NCI-H1092 (cell line): ENCODE results near the gene RNF10.
"Not testable (repeated sequence)": the region's sequence is repeated elsewhere in the genome, so short reads cannot be mapped to it uniquely, and the experiment has no call there.

Source experiments
- DNase-seq: peaks from one replicate; lab custom pipeline; 2025; lab: John Stamatoyannopoulos, UW

The RNF10 gene

GRCh38 chr12:120534203-120534702 is at the start of gene RNF10:
Gene RNF10, plus strand, starts transcription at chr12:120534356. Its CDS starts 456 bp downstream, at chr12:120534812.
- DNase-seq: peak; percentile 76

- no peak for DNase-seq
Measured at GRCh38 chr12:120485961-120486881, 47.9 kb upstream of the RNF10 start.

DNA sequence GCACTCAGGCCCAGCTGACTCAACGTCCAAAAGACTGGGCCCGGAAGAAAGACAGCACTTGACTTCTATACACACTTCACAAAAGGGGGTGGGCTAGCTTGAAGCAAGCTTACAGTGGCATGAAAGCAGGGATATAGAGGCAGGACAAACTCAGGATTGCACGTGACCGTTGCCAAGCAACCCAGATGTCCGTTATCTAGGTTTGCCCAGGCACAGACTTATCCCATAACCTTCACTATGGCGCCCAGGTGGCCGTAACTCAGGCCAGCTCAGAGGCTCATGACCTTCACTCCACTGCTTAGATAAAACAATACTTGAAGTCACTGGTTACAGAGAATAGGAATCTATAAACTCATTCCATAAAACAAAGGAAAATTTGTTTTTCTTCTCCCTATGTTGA is 46.6 kb upstream of the RNF10 start:
- DNase-seq: not testable (repeated sequence)

DNA sequence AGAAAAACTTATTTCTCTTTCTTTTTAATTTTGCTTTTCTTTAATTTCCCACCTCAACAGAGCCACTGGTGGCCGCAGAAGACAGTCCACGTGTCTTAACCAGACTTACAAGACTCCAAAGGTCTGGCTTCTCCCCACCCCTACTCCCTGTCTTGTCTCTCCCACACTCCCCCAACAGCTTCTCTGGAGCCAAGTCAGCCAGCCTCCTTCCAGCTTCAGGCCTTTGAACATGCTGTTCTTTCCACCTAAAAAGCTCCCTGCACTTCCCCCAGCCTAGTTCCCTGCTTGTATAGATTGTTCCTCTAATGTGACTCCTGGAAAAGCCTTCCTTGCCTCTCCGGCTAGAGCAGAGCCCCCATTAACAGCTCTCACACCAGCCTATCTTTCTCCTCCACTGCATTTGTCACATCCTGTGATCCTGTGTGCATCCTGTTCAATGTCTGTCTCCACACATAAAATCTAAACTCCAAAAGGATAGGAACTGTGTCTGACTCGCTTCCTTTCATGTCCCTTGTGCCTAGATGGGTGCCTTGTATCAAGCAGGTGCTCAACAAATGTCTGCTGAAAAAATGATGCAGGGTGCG is 46.0 kb upstream of the RNF10 start:
- DNase-seq: no peak

DNA sequence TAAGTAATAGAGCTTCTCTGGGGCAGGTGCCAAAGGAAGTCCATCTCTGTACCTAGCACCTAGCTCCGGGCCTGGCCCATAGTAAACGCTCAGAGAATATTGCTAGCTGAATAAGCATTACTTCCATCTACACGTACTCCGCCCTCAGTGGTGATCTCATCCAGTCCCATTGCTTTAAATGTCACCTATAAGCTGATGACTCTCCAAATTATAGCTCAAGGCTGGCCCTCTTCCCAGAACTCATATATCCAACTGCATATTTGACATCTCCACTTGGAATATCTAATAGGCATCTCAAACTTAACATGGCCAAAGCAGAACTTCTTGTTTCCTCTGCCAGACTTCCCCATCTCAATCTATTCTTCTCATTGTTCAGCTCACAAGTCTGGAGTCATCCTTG is 45.1 kb upstream of the RNF10 start:
- no peak for DNase-seq

DNA sequence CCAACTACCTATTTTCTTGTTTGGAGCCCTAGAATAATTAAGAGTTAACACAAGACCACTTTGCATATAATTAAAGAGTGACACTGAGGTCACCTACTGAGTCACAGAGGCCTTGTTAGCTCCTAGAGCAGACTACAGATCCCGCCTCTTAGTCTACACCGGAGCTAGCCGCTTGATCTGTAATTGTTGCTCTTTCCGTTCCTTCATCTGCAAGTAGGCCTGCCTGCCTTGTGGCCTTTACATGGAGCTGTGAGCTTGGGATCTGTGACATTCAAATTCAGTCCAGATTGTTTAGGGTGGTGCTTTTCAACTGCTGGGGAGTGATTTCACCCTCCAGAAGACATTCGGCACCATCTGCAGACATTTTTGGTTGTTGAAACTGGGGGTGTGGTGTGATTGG is 43.8 kb upstream of the RNF10 start:
- no peak for DNase-seq

DNA sequence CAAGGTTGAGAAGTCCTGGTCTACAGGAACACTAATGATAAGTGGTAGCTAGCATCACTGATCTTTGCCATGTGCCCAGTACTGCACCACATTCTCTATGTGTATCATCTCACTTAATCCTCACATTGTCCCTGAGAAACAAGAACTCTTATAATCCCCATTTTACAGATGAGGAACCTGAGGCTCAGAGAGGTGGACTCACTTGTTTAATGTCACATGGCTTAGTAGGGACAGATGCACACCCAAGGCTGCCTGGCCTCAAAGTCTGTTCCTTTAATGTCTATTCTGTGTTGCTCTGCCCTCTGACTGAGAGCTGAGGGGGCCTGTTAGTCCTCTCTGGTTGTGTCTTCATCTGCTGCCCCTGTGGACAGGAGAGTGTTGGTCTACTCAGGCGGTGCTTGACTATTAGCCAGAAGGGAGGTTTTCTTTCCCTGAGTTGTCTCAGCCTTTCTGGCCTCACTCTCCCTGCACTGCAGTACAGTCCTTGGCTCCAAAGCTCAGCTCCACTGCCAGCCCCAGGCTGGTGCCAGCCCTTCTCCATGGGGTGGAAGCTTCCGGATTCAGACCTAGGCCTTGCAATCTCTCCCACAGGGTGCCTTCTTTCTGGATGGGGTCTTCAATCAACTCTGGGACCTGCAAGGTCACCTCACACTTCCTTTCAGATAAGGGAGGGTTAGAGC is 43.2 kb upstream of the RNF10 start:
- DNase-seq: no peak

DNA sequence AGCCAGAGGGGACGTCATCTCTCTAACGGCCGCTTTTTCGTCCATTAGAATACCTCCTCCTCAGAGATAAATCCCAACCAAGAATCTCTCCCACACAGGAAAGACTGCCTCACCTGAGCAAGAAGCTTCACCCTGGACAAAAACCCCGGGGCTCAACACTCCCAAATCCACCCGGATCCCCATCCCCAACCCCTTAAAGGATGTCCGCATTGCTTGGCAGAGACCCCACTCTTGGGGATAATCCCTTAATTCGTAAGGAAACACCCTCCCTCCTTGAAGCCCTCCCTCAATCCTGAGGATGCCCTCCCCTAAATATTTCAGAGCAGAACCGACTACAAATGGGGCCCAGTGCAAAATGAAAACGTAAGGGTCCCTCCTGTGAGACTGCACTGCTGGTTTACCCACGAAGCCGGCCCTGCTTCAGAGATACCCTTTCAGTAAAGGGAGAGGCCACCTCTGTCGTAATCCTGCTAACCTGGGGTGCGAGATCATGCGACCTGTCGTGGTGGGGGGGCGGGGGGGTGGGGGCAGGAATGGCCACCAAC is 38.9 kb upstream of the RNF10 start:
- DNase-seq: no peak

- DNase-seq: peak; percentile 91
Measured at GRCh38 chr12:120495731-120496412, 38.3 kb upstream of the RNF10 start, which contains the start of gene DYNLL1. Gene DYNLL1, plus strand, starts transcription at chr12:120496113. Its CDS starts 309 bp downstream, at chr12:120496422.

DNA sequence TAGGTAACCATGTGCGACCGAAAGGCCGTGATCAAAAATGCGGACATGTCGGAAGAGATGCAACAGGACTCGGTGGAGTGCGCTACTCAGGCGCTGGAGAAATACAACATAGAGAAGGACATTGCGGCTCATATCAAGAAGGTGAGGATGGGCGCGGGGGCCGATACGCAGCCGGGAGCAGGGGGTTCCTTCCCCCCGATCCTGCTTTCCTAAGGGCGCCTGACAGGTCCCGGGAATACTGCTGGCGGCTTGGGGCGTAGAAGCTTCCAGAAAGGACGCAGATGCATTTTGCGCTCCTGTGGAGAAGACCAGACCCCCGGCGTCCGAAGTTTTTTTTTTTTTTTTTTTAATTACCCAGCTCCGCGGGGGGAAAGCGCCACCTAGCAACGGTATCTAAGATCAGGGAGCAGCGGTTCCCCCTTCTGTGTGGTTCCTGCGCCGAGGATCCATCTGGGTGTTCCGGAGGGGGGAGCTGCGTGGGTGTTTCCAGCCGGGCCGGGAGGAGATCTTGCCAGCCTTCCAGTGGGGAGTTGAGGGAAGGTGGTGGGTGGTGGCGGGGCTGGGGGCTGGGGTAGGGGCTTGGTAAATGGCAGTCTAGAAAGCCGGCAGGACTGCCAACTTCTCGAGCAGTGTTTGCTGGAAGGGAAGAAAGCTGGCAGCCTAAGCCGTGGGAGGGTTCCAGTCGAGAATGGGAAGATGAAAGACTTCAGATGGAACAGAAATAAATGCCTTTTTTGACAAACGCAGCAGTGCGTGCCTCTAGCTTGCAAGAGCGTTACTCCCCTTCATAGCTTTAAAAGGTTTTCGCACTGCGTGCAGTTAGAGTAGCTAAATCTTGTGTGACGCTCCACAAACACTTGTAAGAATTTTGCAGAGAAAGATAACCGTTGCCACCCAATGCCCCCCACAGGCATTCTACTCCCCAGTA is 37.5 kb upstream of the RNF10 start:
- DNase-seq: no peak

DNA sequence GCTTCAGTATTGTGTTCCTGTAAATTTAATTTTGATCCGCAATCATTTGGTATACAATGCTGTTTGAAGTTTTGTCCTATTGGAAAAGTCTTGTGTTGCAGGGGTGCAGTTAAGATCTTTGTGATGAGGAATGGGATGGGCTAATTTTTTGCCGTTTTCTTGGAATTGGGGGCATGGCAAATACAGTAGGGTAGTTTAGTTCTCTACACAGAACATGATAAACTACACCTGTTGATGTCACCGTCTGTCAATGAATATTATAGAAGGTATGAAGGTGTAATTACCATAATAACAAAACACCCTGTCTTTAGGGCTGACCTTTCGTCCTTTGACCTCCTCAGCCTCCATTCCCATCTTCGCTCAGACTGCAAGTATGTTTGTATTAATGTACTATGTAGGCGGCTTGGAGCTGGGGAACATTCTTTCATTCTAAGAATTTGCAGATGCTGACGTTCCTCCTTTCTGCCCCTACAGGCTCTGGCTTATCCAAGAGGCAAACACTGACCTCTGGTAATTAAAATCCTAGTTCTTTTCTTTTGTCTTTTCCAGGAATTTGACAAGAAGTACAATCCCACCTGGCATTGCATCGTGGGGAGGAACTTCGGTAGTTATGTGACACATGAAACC is 36.5 kb upstream of the RNF10 start:
- no peak for DNase-seq

DNA sequence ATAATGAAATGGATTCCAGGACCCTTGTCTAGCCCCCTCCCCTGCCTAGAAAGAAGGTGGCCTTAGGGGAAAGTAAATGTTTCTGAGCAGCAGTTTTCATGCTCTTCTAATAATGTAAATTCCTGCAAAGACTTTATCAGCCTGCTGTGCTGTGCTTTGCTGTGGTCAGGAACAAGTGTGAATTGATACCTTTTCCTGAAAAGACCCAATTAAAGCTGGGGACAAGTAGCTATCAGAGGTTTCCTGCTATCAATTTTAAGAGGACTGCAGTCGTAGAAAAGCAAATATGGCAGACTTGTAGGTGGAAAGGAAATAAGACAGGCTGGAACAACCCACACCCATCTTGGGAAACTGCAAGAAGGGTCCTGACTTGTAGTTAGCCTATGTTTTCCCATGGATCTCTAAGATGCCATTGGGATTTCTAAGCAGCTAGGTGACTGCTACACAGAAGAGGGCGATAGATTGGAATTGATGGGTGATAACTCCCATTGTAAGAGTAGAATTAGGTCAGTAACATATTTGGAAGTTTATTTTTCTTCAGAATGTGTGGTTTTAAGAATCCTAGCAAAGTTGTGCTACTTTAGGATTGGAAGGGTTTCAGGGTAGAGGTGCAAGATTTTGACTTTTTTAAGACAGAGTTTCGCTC is 35.2 kb upstream of the RNF10 start:
- no peak for DNase-seq

- no peak for DNase-seq
Measured at GRCh38 chr12:120500581-120500980, 33.6 kb upstream of the RNF10 start.

- DNase-seq: no peak
Measured at GRCh38 chr12:120504587-120504986, 29.6 kb upstream of the RNF10 start.

DNA sequence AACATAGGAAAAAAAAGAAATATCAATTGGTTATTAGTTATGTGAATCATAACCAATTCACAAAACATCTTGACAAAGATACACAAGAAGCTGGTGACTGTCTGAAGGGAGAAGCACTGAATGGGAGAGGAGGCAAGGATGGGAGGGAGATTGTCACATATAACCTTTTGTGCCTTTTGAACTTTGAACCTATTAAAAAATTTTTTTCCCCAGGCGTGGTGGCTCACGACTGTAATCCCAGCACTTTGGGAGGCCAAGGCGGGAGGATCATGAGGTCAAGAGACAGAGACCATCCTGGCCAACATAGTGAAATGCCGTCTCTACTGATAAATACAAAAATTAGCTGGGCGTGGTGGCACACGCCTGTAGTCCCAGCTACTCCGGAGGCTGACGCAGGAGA is 25.6 kb upstream of the RNF10 start:
- no peak for DNase-seq

DNA sequence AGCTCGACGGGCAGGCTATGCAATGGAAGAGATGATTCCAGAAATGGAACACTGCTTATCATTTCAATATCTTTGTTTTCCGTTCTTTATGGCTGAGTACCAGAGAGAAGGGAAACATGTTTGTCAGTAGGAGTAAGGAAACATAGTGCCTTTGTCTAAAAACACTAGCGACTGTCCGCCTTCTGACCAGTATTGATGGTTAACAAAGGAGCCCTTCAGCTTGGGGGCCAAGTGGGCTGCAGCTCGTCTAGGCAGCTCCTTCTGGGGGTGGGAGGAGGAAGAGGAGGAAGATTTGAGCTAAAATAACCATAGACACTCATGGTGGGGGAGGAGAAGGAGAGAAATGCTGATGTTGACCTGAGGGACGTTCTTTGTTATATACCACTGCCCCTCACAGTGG is 20.2 kb upstream of the RNF10 start:
- DNase-seq: no peak

DNA sequence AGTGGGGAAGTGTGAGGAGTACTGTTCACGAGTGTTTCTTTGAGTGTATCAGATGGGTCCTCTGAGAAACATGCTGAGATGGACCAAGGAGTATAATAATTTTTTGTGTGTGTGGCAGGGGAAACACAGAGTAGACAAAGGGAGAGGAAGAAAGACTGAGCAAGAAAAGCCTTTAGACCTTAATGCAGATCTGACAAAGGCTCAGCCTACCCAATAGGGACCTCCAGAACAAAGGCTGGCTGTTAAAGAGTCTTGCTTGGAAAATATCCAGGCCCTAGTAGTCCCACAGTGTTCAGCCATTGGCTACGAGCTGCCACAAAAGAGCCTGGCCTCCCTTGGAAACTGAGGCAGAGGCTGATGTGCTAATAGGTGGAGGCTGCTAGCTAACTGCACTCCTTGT is 18.7 kb upstream of the RNF10 start:
- DNase-seq: no peak

GRCh38 chr12:120519324-120519723 is 14.8 kb upstream of the RNF10 start:
- DNase-seq: not testable (repeated sequence)

- DNase-seq: no peak
Measured at GRCh38 chr12:120522568-120522967, 11.6 kb upstream of the RNF10 start.
